H9 (cell line): ENCODE measurements around the gene CBX5. TPM values are rescaled to one million over a fixed set of nuclear protein-coding genes. Genes with fewer than 3 reads are reported as not detected.
"Not testable (repeated sequence)": the region's sequence is repeated elsewhere in the genome, so short reads cannot be mapped to it uniquely, and the experiment has no call there.

ENCODE experiments used
- DNase-seq: peaks from one replicate; pipeline ENCODE4 v3.0.0-alpha.2; 2017
- H2AFZ ChIP-seq: one replicate; pipeline ENCODE4 v1.6.1; 2013; ENCODE audit warnings: mild to moderate bottlenecking, low read length, control low read depth, moderate library complexity
- H2AK5ac ChIP-seq: 2 replicates; pipeline ENCODE4 v1.6.1; 2013; ENCODE audit warnings: low read length, control low read depth, mixed read lengths; ENCODE audit not compliant: insufficient read length
- H2BK120ac ChIP-seq: one replicate; pipeline ENCODE4 v1.6.1; 2013; ENCODE audit warnings: low read depth, mild to moderate bottlenecking, low read length, control low read depth, inconsistent platforms; ENCODE audit not compliant: poor library complexity, severe bottlenecking
- H2BK12ac ChIP-seq: 2 replicates; pipeline ENCODE4 v1.6.1; 2013; ENCODE audit warnings: low read length, control low read depth, mixed read lengths, low read depth; ENCODE audit not compliant: insufficient read length
- H2BK15ac ChIP-seq: 2 replicates; pipeline ENCODE4 v1.6.1; 2013; ENCODE audit warnings: low read depth, low read length, control low read depth
- H2BK20ac ChIP-seq: one replicate; pipeline ENCODE4 v1.6.1; 2013; ENCODE audit warnings: low read depth, mild to moderate bottlenecking, low read length, control low read depth, inconsistent platforms; ENCODE audit not compliant: poor library complexity, severe bottlenecking
- H2BK5ac ChIP-seq: 2 replicates; pipeline ENCODE4 v1.6.1; 2013; ENCODE audit warnings: low read length, control low read depth, mixed read lengths; ENCODE audit not compliant: insufficient read length
- H3K14ac ChIP-seq: 2 replicates; pipeline ENCODE4 v1.6.1; 2013; ENCODE audit warnings: low read length, control low read depth; ENCODE audit not compliant: insufficient read depth
- H3K18ac ChIP-seq: 2 replicates; pipeline ENCODE4 v1.6.1; 2013; ENCODE audit warnings: low read depth, mild to moderate bottlenecking, mixed read lengths, low read length, control low read depth; ENCODE audit not compliant: insufficient read length
- H3K23ac ChIP-seq: 2 replicates; pipeline ENCODE4 v1.6.1; 2013; ENCODE audit warnings: low read length, control low read depth, mixed read lengths, low read depth; ENCODE audit not compliant: insufficient read length
- H3K23me2 ChIP-seq: 2 replicates; pipeline ENCODE4 v1.6.1; 2013; ENCODE audit warnings: low read depth, mild to moderate bottlenecking, mixed read lengths, low read length, control low read depth; ENCODE audit not compliant: insufficient read length, poor library complexity, severe bottlenecking
- H3K27ac ChIP-seq: 2 replicates; pipeline ENCODE4 v1.5.1; 2013; ENCODE audit warnings: low read length, control low read depth, mixed read lengths, low read depth; ENCODE audit not compliant: insufficient read length
- H3K27me3 ChIP-seq: 2 replicates; pipeline ENCODE4 v1.6.1; 2013; ENCODE audit warnings: low read length, control low read depth, inconsistent platforms; ENCODE audit not compliant: insufficient read depth
- H3K4ac ChIP-seq: 2 replicates; pipeline ENCODE4 v1.6.1; 2013; ENCODE audit warnings: low read depth, mild to moderate bottlenecking, control low read depth, inconsistent platforms, low read length, moderate library complexity
- H3K4me1 ChIP-seq: 2 replicates; pipeline ENCODE4 v1.6.1; 2013; ENCODE audit warnings: low read length, control low read depth, inconsistent platforms; ENCODE audit not compliant: insufficient read depth
- H3K4me2 ChIP-seq: 2 replicates; pipeline ENCODE4 v1.6.1; 2013; ENCODE audit warnings: low read length, control low read depth, mixed read lengths; ENCODE audit not compliant: insufficient read length, insufficient read depth
- H3K56ac ChIP-seq: 2 replicates; pipeline ENCODE4 v1.6.1; 2013; ENCODE audit warnings: low read depth, mild to moderate bottlenecking, mixed read lengths, low read length, control low read depth; ENCODE audit not compliant: insufficient read length
- H3K79me1 ChIP-seq: 2 replicates; pipeline ENCODE4 v1.6.1; 2013; ENCODE audit warnings: low read depth, mild to moderate bottlenecking, moderate library complexity, low read length, control low read depth, inconsistent platforms; ENCODE audit not compliant: insufficient read depth, poor library complexity, severe bottlenecking
- H3K79me2 ChIP-seq: 2 replicates; pipeline ENCODE4 v1.6.1; 2013; ENCODE audit warnings: low read length, control low read depth, inconsistent platforms; ENCODE audit not compliant: insufficient read depth
- H3K9ac ChIP-seq: 2 replicates; pipeline ENCODE4 v1.6.1; 2013; ENCODE audit warnings: low read length, control low read depth, mixed read lengths; ENCODE audit not compliant: insufficient read length; ENCODE audit errors: extremely low read depth
- H3K9me3 ChIP-seq: one replicate; pipeline ENCODE4 v1.6.1; 2013; ENCODE audit warnings: low read depth, low read length, inconsistent platforms; ENCODE audit not compliant: control insufficient read depth
- H3T11ph ChIP-seq: one replicate; pipeline ENCODE4 v1.6.1; 2013; ENCODE audit warnings: mild to moderate bottlenecking, low read length, control low read depth, inconsistent platforms
- H4K20me1 ChIP-seq: one replicate; pipeline ENCODE4 v1.6.1; 2013; ENCODE audit not compliant: control insufficient read depth, insufficient read length, insufficient read depth
- H4K5ac ChIP-seq: 2 replicates; pipeline ENCODE4 v1.6.1; 2013; ENCODE audit warnings: low read depth, mild to moderate bottlenecking, mixed read lengths, low read length, control low read depth; ENCODE audit not compliant: insufficient read length
- H4K8ac ChIP-seq: replicated peaks from 2 replicates; pipeline ENCODE4 v1.6.1; 2013; ENCODE audit warnings: low read length, control low read depth, mixed read lengths, low read depth; ENCODE audit not compliant: insufficient read length
- H4K91ac ChIP-seq: 2 replicates; pipeline ENCODE4 v1.6.1; 2013; ENCODE audit warnings: low read depth, mild to moderate bottlenecking, moderate library complexity, mixed read lengths, low read length, control low read depth; ENCODE audit not compliant: insufficient read length
- H3K27ac Mint-ChIP-seq, 3 experiments: 2 replicates in 2 of 3; 3 replicates in 1 of 3; pipeline ENCODE4 v1.8.0; 2020 to 2021; ENCODE audit warnings: mixed read lengths in 3 of 3, mild to moderate bottlenecking in 1 of 3, moderate library complexity in 1 of 3
- H3K27me3 Mint-ChIP-seq: 2 replicates; pipeline ENCODE4 v1.8.0; 2021; ENCODE audit warnings: low read depth, mild to moderate bottlenecking, moderate library complexity, mixed read lengths
- H3K36me3 Mint-ChIP-seq, 3 experiments: 2 replicates in 2 of 3; 3 replicates in 1 of 3; pipeline ENCODE4 v1.8.0; 2020 to 2021; ENCODE audit warnings: low read depth in 3 of 3, mixed read lengths in 3 of 3; ENCODE audit not compliant: insufficient read depth in 1 of 3
- H3K4me1 Mint-ChIP-seq, 2 experiments: 2 replicates each; pipeline ENCODE4 v1.8.0; 2020; ENCODE audit warnings: mixed read lengths in 2 of 2
- H3K4me3 Mint-ChIP-seq, 2 experiments: 2 replicates in 1 of 2; 3 replicates in 1 of 2; pipeline ENCODE4 v1.8.0; 2020 to 2021; ENCODE audit warnings: mild to moderate bottlenecking in 2 of 2, mixed read lengths in 2 of 2, moderate library complexity in 1 of 2
- H3K9me3 Mint-ChIP-seq, 2 experiments: 2 replicates in 1 of 2; 3 replicates in 1 of 2; pipeline ENCODE4 v1.8.0; 2020; ENCODE audit warnings: mild to moderate bottlenecking in 2 of 2, mixed read lengths in 2 of 2, moderate library complexity in 1 of 2
- WGBS: extraction: QIAGEN DNeasy Blood & Tissue Kit; methylation state at CpG from one replicate; pipeline ENCODE4 v1.1.7; 2013; ENCODE audit warnings: missing lambda C conversion rate, low lambda C conversion rate, mixed read lengths; ENCODE audit not compliant: insufficient read length; ENCODE audit errors: extremely low coverage; 5-methylcytosine and 5-hydroxymethylcytosine counted together
- total RNA-seq: library from RNA; stranded (reverse); gene quantifications from 2 replicates; pipeline ENCODE4 v1.2.1, GENCODE V29; 2021
- TF ChIP-seq, protein P1 (sequence below): fragments of 200-600 bp; sonication (generic); conservative IDR thresholded peaks from 3 replicates; pipeline ENCODE4 v1.8.0; 2021; ENCODE audit warnings: antibody characterized with exemption, mild to moderate bottlenecking

Gene CBX5
- total RNA-seq, 1 experiment from 2014 or later = 206 TPM

DNA sequence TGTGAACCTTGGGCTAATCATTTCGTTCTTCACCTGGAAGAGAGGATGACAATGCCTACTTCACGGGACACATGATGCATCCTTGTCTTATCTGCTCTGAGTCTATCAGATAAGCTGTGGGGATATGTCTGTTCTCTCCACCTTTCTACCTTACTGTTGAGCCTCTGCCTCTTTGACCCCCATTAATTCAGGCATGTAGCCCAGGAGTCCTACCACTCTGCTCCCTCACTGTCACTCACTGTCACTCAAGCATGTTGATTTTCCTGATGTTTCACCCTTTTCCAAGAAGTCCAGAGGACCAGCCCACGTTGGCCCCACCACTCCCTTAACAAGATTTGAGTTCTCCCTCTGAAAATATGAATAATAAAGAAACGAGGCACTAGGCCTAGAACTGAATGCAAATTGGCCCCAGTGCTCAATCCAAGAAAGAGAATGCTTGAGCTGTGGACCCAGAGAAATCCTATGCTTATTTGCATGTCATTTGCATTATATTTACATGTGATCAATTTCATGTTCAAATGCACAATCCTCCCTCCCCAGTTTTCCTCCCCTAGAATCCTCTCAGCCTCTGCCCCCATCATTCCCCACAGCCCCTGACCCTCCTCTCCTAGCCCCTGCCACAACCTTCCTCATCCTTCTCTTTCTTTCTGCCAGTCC lies 84.7 kb downstream of the CBX5 start:
- H2BK20ac ChIP-seq = no peak overlapping the region
- no peak overlapping the region for H3K4ac ChIP-seq
- TF ChIP-seq, protein P1, sequence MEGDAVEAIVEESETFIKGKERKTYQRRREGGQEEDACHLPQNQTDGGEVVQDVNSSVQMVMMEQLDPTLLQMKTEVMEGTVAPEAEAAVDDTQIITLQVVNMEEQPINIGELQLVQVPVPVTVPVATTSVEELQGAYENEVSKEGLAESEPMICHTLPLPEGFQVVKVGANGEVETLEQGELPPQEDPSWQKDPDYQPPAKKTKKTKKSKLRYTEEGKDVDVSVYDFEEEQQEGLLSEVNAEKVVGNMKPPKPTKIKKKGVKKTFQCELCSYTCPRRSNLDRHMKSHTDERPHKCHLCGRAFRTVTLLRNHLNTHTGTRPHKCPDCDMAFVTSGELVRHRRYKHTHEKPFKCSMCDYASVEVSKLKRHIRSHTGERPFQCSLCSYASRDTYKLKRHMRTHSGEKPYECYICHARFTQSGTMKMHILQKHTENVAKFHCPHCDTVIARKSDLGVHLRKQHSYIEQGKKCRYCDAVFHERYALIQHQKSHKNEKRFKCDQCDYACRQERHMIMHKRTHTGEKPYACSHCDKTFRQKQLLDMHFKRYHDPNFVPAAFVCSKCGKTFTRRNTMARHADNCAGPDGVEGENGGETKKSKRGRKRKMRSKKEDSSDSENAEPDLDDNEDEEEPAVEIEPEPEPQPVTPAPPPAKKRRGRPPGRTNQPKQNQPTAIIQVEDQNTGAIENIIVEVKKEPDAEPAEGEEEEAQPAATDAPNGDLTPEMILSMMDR = no peak
- no peaks in the 10 kb centered on the region for H3K9me3 ChIP-seq
- H3K27me3 ChIP-seq = peaks cover 14% of the 10 kb centered on the region; the same call in 1 of the 2 replicates
- no peak overlapping the region for H2AFZ ChIP-seq
- H2BK5ac ChIP-seq = no peak overlapping the region
- peaks cover 8 to 22% of the 10 kb centered on the region in 2 experiments for H3K4me1 Mint-ChIP-seq
- H4K5ac ChIP-seq = no peak overlapping the region
- no peaks in the 10 kb centered on the region for H3K9me3 Mint-ChIP-seq
- no peak overlapping the region for H3K27ac ChIP-seq
- H3T11ph ChIP-seq = no peak overlapping the region
- H2BK120ac ChIP-seq = no peak overlapping the region
- H3K79me2 ChIP-seq = no peaks in the 10 kb centered on the region
- H3K56ac ChIP-seq = no peak overlapping the region
- no peak overlapping the region for H4K91ac ChIP-seq
- H3K79me1 ChIP-seq = no peaks in the 10 kb centered on the region
- no peak overlapping the region for H2BK12ac ChIP-seq
- no peak overlapping the region for H3K4me2 ChIP-seq
- no peak overlapping the region for H3K9ac ChIP-seq
- peaks cover 100% of the 10 kb centered on the region for H3K27me3 Mint-ChIP-seq
- DNase-seq = no peak
- H4K20me1 ChIP-seq = no peaks in the 10 kb centered on the region
- no peak overlapping the region for H2BK15ac ChIP-seq
- H3K23ac ChIP-seq = no peak overlapping the region
- no peak overlapping the region for H3K18ac ChIP-seq
- no peak overlapping the region for H3K14ac ChIP-seq
- H3K36me3 Mint-ChIP-seq = no peaks in the 10 kb centered on the region
- no peak overlapping the region; a peak in 1 of 5 replicates for H3K4me3 Mint-ChIP-seq
- no peaks in the 10 kb centered on the region for H3K23me2 ChIP-seq
- no peak overlapping the region for H4K8ac ChIP-seq
- H3K27ac Mint-ChIP-seq = no peak overlapping the region
- no peak overlapping the region for H2AK5ac ChIP-seq
- H3K4me1 ChIP-seq = 0 out of 2 replicates have a peak, but pooled peaks cover 2% of the 10 kb centered on the region
- no CpG with 5 or more reads among the region's 4 CpGs for WGBS

DNA sequence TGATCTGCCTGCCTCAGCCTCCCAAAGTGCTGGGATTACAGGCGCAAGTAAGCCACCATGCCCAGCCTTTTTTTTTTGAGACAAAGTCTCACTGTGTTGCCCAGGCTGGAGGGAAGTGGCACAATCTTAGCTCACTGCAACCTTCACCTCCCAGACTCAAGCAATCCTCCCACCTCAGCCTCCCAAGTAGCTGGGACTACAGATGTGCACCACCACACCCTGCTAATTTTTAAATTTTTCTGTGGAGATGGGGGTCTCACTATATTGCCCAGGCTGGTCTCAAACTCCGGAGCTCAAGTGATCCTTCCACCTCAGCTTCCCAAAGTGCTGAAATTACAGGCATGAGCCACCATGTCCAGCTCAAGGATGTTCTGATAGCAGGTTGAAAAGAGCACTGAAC lies 85.3 kb downstream of the CBX5 start:
- H3K56ac ChIP-seq, H3K14ac ChIP-seq, H3K9me3 Mint-ChIP-seq, H2AFZ ChIP-seq, H2BK120ac ChIP-seq, H3K4me1 ChIP-seq, H3K27ac ChIP-seq, H3K79me2 ChIP-seq, H3T11ph ChIP-seq, H2BK5ac ChIP-seq, H2AK5ac ChIP-seq, H3K23me2 ChIP-seq, H3K4me2 ChIP-seq, H3K79me1 ChIP-seq, H2BK12ac ChIP-seq, H3K36me3 Mint-ChIP-seq, H4K20me1 ChIP-seq, H3K18ac ChIP-seq, H3K27ac Mint-ChIP-seq, H3K4ac ChIP-seq, H2BK15ac ChIP-seq, H3K9me3 ChIP-seq, H4K91ac ChIP-seq, H4K5ac ChIP-seq, H3K23ac ChIP-seq, H3K9ac ChIP-seq, H4K8ac ChIP-seq, H2BK20ac ChIP-seq, H3K4me3 Mint-ChIP-seq, DNase-seq: not testable (repeated sequence)
- Mint-ChIP-seq H3K4me1 (peaks cover 8 to 22% of the 10 kb centered on the region in 2 experiments), H3K27me3 (peaks cover 100% of the 10 kb centered on the region)
- WGBS = no CpG with 5 or more reads among the region's 2 CpGs
- peaks cover 14% of the 10 kb centered on the region; the same call in 1 of the 2 replicates for H3K27me3 ChIP-seq
